Measurements from ENCODE around the gene SULT6B1.
"Not testable (repeated sequence)": the region's sequence is repeated elsewhere in the genome, so short reads cannot be mapped to it uniquely, and the experiment has no call there.

SULT6B1 gene

DNA sequence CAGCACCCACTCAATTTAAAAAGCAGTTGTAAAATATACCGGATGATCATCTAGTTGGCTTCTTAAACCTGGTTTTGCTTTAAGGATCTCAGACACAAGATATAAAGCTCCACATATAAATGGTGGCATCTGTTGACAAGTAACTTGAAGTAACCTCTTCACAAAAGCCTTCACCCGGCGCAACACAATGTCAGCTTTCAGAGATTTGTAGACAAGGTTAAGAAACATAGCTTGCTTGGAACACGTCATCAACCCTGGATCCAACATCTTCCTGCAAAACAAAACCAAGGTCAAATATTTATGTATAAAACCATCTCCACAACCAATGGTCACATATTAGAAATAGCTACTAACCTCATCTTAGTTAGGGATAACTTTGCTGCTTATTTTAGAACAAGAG, 34.7 kb upstream of the SULT6B1 start:
- Histone ChIP-seq H4K20me1 (peaks cover 22 to 86% (median 58%) of the 10 kb centered on the region in 11 experiments; a peak in 21 of 22 replicates), H3K36me3 (peaks cover 76 to 91% (median 86%) of the 10 kb centered on the region in 11 experiments), H3K9me3 (replicated peaks in 1 of 11) (no peaks in the 10 kb centered on the region), H3K4me2 (no peak overlapping the region), H3K4me3 (no peak overlapping the region), H3K4me1 (peaks cover 0 to 17% (median 8%) of the 10 kb centered on the region in 10 experiments; a peak in 9 of 20 replicates), H3K27me3 (no peaks in the 10 kb centered on the region), H3K9ac (no peak overlapping the region), H3K27ac (no peak overlapping the region)
- TF ChIP-seq Cebpa-rat (IDR thresholded peaks at IDR 0.05) = no peak

DNA sequence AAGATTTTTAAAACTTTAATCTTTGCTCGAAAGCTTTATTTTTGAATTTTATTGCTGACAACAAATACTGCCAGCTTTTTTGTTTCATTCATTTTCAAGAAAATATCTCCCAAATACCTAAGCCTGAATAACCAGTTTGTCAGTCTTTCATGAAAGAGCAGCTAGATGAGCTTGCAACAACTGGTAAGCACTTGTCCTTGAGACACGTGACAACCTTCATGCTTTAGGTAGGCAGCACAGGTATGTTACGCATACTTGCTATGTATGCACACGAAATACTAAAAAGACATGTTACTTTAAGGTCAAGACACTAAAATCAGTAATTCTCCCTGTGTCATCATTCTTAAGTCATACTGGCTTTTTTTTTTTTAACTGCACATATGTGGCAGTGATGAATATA, 30.6 kb upstream of the SULT6B1 start:
- no peak overlapping the region for H3K4me3 ChIP-seq
- H4K20me1 ChIP-seq = peaks cover 13 to 50% (median 24%) of the 10 kb centered on the region in 11 experiments; a peak in 21 of 22 replicates
- peaks cover 0 to 16% (median 10%) of the 10 kb centered on the region in 10 experiments; a peak in 15 of 20 replicates for H3K4me1 ChIP-seq
- peaks cover 78 to 99% (median 98%) of the 10 kb centered on the region in 11 experiments for H3K36me3 ChIP-seq
- H3K27ac ChIP-seq = no peak overlapping the region
- H3K9ac ChIP-seq = no peak overlapping the region
- H3K27me3 ChIP-seq = no peaks in the 10 kb centered on the region
- no peak overlapping the region for H3K4me2 ChIP-seq
- no peak for TF ChIP-seq Cebpa-rat (IDR thresholded peaks at IDR 0.05)
- H3K9me3 ChIP-seq (replicated peaks in 1 of 11) = no peaks in the 10 kb centered on the region

DNA sequence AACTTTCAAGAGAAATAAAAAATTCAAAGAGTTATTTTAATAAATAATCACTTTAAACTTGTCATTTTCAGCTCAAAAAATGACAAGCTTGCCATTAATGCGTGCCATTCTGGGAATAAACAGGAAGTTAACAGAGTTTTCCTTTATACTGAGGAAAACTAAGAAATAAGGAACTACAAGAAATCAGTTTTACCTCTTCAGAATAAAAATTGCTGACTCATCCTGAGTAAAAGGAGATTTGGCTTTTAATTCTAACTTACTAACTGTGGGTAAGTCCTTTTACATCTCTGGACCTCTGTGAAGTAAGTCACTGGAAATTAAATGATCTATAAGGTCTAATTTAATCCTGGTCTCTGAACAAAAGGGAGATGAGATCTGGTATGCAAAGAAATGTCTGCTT, 26.8 kb upstream of the SULT6B1 start:
- Histone ChIP-seq H3K27ac (peak overlapping the region; percentile 17 to 72 (median 31); a peak in 17 of 22 replicates), H3K4me1 (peaks cover 0 to 16% (median 10%) of the 10 kb centered on the region in 10 experiments; a peak in 15 of 20 replicates), H3K27me3 (no peaks in the 10 kb centered on the region), H4K20me1 (peaks cover 0 to 15% (median 4%) of the 10 kb centered on the region in 11 experiments; a peak in 7 of 22 replicates), H3K4me2 (peak overlapping the region in 8 of 11 experiments; percentile 3 to 68 (median 52); a peak in 15 of 22 replicates), H3K36me3 (peaks cover 74 to 99% (median 97%) of the 10 kb centered on the region in 11 experiments), H3K4me3 (no peak overlapping the region), H3K9me3 (replicated peaks in 1 of 11) (peaks cover 0 to 4% (median 3%) of the 10 kb centered on the region in 11 experiments; a peak in 14 of 22 replicates), H3K9ac (peak overlapping the region in 3 of 11 experiments; percentile 16 to 57 (median 32); a peak in 6 of 22 replicates)
- no peak for TF ChIP-seq Cebpa-rat (IDR thresholded peaks at IDR 0.05)

DNA sequence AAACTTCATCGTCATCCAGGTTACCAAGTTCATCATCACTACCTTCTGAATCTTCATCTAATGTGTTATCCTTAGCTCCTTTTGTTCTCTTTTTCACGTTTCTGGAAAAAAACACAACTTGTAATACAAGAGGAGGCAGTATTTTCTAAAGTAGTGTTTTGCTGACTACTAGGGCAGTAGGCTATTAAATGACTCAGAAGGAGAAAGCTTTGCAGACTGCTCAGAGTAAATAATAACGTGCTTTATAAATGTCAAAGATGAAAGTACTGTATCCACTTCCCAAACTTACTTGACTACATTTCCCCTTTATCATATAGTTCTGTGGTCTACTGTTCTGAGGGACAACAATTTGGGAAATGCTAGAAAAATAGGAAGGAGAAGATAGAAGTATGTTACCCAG, 23.5 kb upstream of the SULT6B1 start:
- Histone ChIP-seq H3K4me2 (no peak overlapping the region), H3K4me1 (peaks cover 0 to 16% (median 10%) of the 10 kb centered on the region in 10 experiments; a peak in 15 of 20 replicates), H3K9ac (no peak overlapping the region), H3K27ac (no peak overlapping the region), H3K36me3 (peaks cover 83 to 100% (median 97%) of the 10 kb centered on the region in 11 experiments), H3K27me3 (no peaks in the 10 kb centered on the region), H4K20me1 (peaks cover 0 to 11% (median 0%) of the 10 kb centered on the region in 11 experiments; a peak in 4 of 22 replicates), H3K4me3 (no peak overlapping the region), H3K9me3 (replicated peaks in 1 of 11) (peaks cover 28 to 37% (median 36%) of the 10 kb centered on the region in 11 experiments)
- no peak for TF ChIP-seq Cebpa-rat (IDR thresholded peaks at IDR 0.05)

DNA sequence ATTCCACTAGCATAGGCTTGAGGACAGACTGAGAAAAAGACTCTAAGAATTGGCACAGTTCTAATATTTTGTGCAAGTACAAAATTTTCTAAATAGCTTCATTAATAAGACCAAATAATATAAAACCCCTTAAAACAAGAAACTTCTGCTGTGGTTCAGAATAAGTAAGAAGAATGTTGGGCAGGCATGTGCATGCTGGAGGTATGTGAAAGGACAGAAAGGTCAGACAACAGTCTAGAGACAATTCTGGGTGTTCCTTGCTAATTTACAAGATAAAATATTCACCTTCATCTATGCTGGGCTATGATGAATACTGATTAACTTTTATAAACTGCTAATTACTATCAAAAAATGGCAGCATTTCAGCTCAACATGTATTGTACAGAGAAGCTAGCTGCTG, 22.7 kb upstream of the SULT6B1 start:
- H3K4me3 ChIP-seq = no peak overlapping the region
- no peak overlapping the region for H3K9ac ChIP-seq
- no peak overlapping the region for H3K4me2 ChIP-seq
- H3K4me1 ChIP-seq = peaks cover 0 to 16% (median 10%) of the 10 kb centered on the region in 10 experiments; a peak in 15 of 20 replicates
- H3K27me3 ChIP-seq = no peaks in the 10 kb centered on the region
- no peak overlapping the region for H3K27ac ChIP-seq
- H3K9me3 ChIP-seq (replicated peaks in 1 of 11) = peaks cover 35 to 44% (median 43%) of the 10 kb centered on the region in 11 experiments
- peaks cover 0 to 11% (median 0%) of the 10 kb centered on the region in 11 experiments; a peak in 4 of 22 replicates for H4K20me1 ChIP-seq
- TF ChIP-seq Cebpa-rat (IDR thresholded peaks at IDR 0.05) = no peak
- H3K36me3 ChIP-seq = peaks cover 83 to 100% (median 97%) of the 10 kb centered on the region in 11 experiments

DNA sequence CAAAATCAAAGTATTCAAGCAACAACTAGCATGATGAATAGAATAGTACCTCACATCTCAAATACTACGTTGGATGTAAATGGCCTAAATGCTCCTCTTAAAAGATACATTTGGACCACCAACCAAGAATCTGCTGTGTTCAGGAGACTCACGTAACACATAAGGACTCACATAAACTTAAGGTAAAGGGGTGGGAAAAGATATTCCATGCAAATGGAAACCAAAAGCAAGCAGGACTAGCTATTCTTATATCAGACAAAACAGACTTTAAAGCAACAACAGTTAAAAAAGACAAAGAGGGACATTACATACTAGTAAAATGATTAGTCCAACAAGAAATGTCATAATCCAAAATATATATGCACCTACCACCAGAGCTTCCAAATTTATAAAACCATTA, 18.3 kb upstream of the SULT6B1 start:
- H3K9me3 ChIP-seq (replicated peaks in 1 of 11) = peaks cover 56 to 89% (median 81%) of the 10 kb centered on the region in 11 experiments
- peak overlapping the region in 2 of 10 experiments; percentile 12 to 23; a peak in 1 of 20 replicates for H3K4me3 ChIP-seq
- H3K4me2 ChIP-seq, H3K9ac ChIP-seq, H3K27ac ChIP-seq, H3K4me1 ChIP-seq, H3K27me3 ChIP-seq: not testable (repeated sequence)
- peaks cover 99 to 100% (median 100%) of the 10 kb centered on the region in 11 experiments for H3K36me3 ChIP-seq
- peaks cover 0 to 11% (median 0%) of the 10 kb centered on the region in 11 experiments; a peak in 5 of 22 replicates for H4K20me1 ChIP-seq

DNA sequence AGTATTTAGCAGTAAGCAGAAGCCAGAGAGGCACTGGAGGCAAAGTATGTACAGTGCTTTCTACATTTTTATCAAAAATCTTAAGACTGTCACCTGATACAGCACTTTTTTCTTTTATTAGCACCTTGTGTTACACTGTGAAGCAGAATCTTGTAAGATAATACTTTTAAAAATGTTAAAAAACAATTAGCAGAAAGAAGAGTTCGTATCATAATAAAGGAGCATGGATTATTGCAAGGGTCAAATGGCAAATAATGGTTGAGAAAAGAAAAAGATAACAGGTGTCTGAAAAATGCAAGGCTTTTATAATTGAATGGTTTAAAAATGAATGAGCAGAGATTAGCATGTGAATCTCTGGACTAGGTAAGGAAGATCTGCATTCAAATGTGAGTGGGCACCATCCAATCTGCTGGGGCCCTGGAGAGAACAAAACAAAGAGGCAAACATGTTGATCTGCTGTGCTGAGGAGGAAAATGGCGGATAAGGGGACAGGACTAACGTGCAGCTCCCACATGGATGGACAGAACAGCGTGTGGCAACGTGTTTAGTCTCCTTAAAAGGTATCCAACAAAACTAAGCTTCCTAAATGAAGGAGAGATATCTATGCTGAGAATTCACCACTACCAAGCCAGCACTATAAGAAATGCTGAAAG, 17.3 kb upstream of the SULT6B1 start:
- H3K4me3 ChIP-seq = peak overlapping the region in 2 of 10 experiments; percentile 12 to 23; a peak in 4 of 20 replicates
- H3K4me1 ChIP-seq = peaks cover 0 to 13% (median 9%) of the 10 kb centered on the region in 10 experiments; a peak in 11 of 20 replicates
- H3K27me3 ChIP-seq = no peaks in the 10 kb centered on the region; a peak in 1 of 22 replicates
- TF ChIP-seq Cebpa-rat (IDR thresholded peaks at IDR 0.05) = no peak
- H4K20me1 ChIP-seq = peaks cover 0 to 11% (median 0%) of the 10 kb centered on the region in 11 experiments; a peak in 6 of 22 replicates
- H3K36me3 ChIP-seq = peaks cover 99 to 100% (median 100%) of the 10 kb centered on the region in 11 experiments
- no peak overlapping the region for H3K27ac ChIP-seq
- no peak overlapping the region for H3K9ac ChIP-seq
- no peak overlapping the region for H3K4me2 ChIP-seq
- H3K9me3 ChIP-seq (replicated peaks in 1 of 11) = peaks cover 56 to 90% (median 81%) of the 10 kb centered on the region in 11 experiments

DNA sequence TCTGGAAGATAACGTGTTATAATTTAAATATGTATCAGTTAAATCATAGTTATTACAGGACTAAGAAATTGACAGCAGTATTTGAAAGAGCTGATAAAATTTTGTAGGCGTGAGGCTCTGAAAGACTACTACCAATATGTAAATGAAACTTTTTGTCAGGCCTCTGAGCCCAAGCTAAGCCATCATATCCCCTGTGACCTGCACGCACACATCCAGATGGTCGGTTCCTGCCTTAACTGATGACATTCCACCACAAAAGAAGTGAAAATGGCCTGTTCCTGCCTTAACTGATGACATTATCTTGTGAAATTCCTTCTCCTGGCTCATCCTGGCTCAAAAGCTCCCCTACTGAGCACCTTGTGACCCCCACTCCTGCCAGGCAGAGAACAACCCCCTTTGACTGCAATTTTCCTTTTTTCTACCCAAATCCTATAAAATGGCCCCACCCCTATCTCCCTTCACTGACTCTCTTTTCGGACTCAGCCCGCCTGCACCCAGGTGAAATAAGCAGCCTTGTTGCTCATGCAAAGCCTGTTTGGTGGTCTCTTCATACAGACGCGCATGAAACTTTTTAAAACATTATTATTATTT, 16.7 kb upstream of the SULT6B1 start:
- H4K20me1 ChIP-seq, H3K27ac ChIP-seq, H3K27me3 ChIP-seq, H3K4me2 ChIP-seq, H3K4me3 ChIP-seq, H3K9ac ChIP-seq: not testable (repeated sequence)
- Histone ChIP-seq H3K4me1 (peaks cover 0 to 13% (median 9%) of the 10 kb centered on the region in 10 experiments; a peak in 11 of 20 replicates), H3K9me3 (replicated peaks in 1 of 11) (peaks cover 56 to 92% (median 79%) of the 10 kb centered on the region in 11 experiments), H3K36me3 (peaks cover 99 to 100% (median 100%) of the 10 kb centered on the region in 11 experiments)

DNA sequence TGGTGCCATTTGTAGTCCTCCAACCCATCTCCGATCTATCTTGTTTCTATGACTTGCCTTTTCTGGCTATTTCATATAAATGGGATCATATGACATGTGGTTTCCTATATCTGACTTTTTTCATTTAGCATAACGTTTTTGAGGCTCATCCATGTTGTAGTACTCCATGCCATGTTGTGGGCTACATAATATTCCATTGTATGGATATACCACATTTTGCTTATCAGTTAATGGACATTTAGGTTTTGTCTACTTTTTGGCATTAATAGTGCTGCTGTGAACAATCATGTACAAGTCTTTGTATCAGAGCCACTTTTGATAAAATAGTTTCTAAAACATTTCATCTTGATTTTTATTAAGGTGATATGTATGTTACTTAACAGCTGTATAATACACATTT, 15.2 kb upstream of the SULT6B1 start:
- Histone ChIP-seq H3K4me1 (peaks cover 6 to 22% (median 16%) of the 10 kb centered on the region in 10 experiments), H3K9me3 (replicated peaks in 1 of 11) (peaks cover 46 to 86% (median 65%) of the 10 kb centered on the region in 11 experiments), H3K4me2 (no peak overlapping the region), H3K4me3 (peak overlapping the region in 2 of 10 experiments; percentile 9 to 10; a peak in 2 of 20 replicates), H3K9ac (no peak overlapping the region), H4K20me1 (peaks cover 0 to 11% (median 3%) of the 10 kb centered on the region in 11 experiments; a peak in 8 of 22 replicates), H3K27me3 (no peaks in the 10 kb centered on the region; a peak in 1 of 22 replicates), H3K27ac (no peak overlapping the region), H3K36me3 (peaks cover 90 to 100% (median 95%) of the 10 kb centered on the region in 11 experiments)
- TF ChIP-seq Cebpa-rat (IDR thresholded peaks at IDR 0.05) = no peak

All from BLaER1 treated with 17β-estradiol and CSF1 and Interleukin-3, amounts not matched to agents 10 nM and 100 nM (cell line).